HepG2 (cell line): ENCODE results near the gene TRAF3. TPM values are rescaled to one million over a fixed set of nuclear protein-coding genes. Genes with fewer than 3 reads are reported as not detected.

Source experiments
- ATAC-seq: fragments of 200-7000 bp; cut with Tn5 transposase; 3 replicates; pipeline ENCODE4 v1.9.1; 2020; ENCODE audit warnings: mild to moderate bottlenecking, moderate library complexity
- BruUV-seq: library from RNA; stranded (reverse); fragments of 400-500 nt; replicated peaks from 2 replicates; lab custom pipeline; 2021; lab: Mats Ljungman, UMichigan
- CTCF ChIA-PET: fragments of 300-600 bp; formaldehyde crosslinking; extraction: SDS; loops from one replicate; lab custom pipeline; 2021; ENCODE audit warnings: low total read pairs, inconsistent platforms, low intra/inter-chr PET ratio; lab: Yijun Ruan, JAX
- POLR2A ChIA-PET: fragments of 350-600 bp; sonication (Branson Sonifier 250); formaldehyde crosslinking; loops from one replicate; lab custom pipeline; 2020; ENCODE audit warnings: antibody characterized with exemption, inconsistent platforms; lab: Yijun Ruan, JAX
- DNase-seq: peaks from one replicate; pipeline ENCODE4 v3.0.0-alpha.2; 2015; ENCODE audit warnings: low spot score
- FAIRE-seq: peaks from 3 replicates; lab custom pipeline; 2011; peaks lifted over from hg19 to GRCh38; lab: Jason Lieb, UNC
- H2AFZ ChIP-seq: one replicate; pipeline ENCODE4 v1.6.1; 2011; ENCODE audit warnings: low read length, inconsistent platforms
- H3K27ac ChIP-seq: fragments of 300-600 bp; 3 replicates; pipeline ENCODE4 v1.8.0; 2011; ENCODE audit warnings: mixed run types, mild to moderate bottlenecking, mixed read lengths, low read length, inconsistent platforms; ENCODE audit not compliant: insufficient read depth; ENCODE audit errors: extremely low read length
- H3K27me3 ChIP-seq, 2 experiments: fragments of 200-600 bp in 1 of 2; 2 replicates in 1 of 2; 3 replicates in 1 of 2; pipeline versions ENCODE4 v1.6.0 to v1.8.0; 2011; ENCODE audit warnings: low read length in 2 of 2, mild to moderate bottlenecking in 2 of 2, moderate library complexity in 2 of 2, inconsistent platforms in 1 of 2; ENCODE audit not compliant: insufficient read depth in 2 of 2, control insufficient read depth in 1 of 2
- H3K36me3 ChIP-seq, 2 experiments: fragments of 200-600 bp in 1 of 2; replicated peaks in 1 of 2; 2 replicates in 1 of 2; 3 replicates in 1 of 2; pipeline versions ENCODE4 v1.5.1 to v1.8.0; 2011; ENCODE audit warnings: low read length in 2 of 2, inconsistent platforms in 1 of 2; ENCODE audit not compliant: insufficient read depth in 2 of 2, control insufficient read depth in 1 of 2
- H3K4me1 ChIP-seq: 2 replicates; pipeline ENCODE4 v1.5.1; 2012; ENCODE audit warnings: low read length, inconsistent platforms; ENCODE audit not compliant: insufficient read depth
- H3K4me2 ChIP-seq: 2 replicates; pipeline ENCODE4 v1.6.0; 2011; ENCODE audit warnings: low read depth, low read length, inconsistent platforms
- H3K4me3 ChIP-seq, 3 experiments: fragments of 200-600 bp in 1 of 3; sonication (generic), shearing (Covaris generic) in 1 of 3; replicated peaks in 1 of 3; 2 replicates each; pipeline ENCODE4 v1.5.1; 2011 to 2016; ENCODE audit warnings: low read length in 3 of 3, inconsistent platforms in 2 of 3, low read depth in 2 of 3, mild to moderate bottlenecking in 2 of 3, control low read depth in 1 of 3, mixed read lengths in 1 of 3; ENCODE audit not compliant: insufficient read depth in 1 of 3
- H3K79me2 ChIP-seq: one replicate; pipeline ENCODE4 v1.6.1; 2011; ENCODE audit warnings: low read length, inconsistent platforms; ENCODE audit not compliant: insufficient read depth
- H3K9ac ChIP-seq: 2 replicates; pipeline ENCODE4 v1.6.0; 2011; ENCODE audit warnings: mild to moderate bottlenecking, low read depth, low read length, inconsistent platforms; ENCODE audit not compliant: insufficient read depth
- H3K9me3 ChIP-seq: 2 replicates; pipeline ENCODE4 v1.5.1; 2012; ENCODE audit warnings: mild to moderate bottlenecking, low read length
- H4K20me1 ChIP-seq: 2 replicates; pipeline ENCODE4 v1.6.0; 2011; ENCODE audit warnings: inconsistent platforms, mild to moderate bottlenecking, low read length, moderate library complexity; ENCODE audit not compliant: insufficient read depth
- CEBPB ChIP-seq: IDR thresholded peaks from 2 replicates; pipeline ENCODE4 v1.6.1; 2011; ENCODE audit warnings: low read depth, low read length, improper control_type of control experiment, borderline replicate concordance
- CEBPG ChIP-seq: IDR thresholded peaks from 2 replicates; pipeline ENCODE4 v1.6.1; 2016
- CENPT ChIP-seq: sonication (generic); formaldehyde crosslinking; IDR thresholded peaks from 2 replicates; pipeline ENCODE4 v1.8.0; 2022; ENCODE audit warnings: low read depth, mild to moderate bottlenecking, moderate library complexity, missing genetic modification reagents
- FOXA3 ChIP-seq: IDR thresholded peaks from 2 replicates; pipeline ENCODE4 v1.6.1; 2016; ENCODE audit warnings: missing genetic modification reagents, missing compliant biosample characterization
- HNRNPUL1 ChIP-seq: fragments of 200-400 bp; formaldehyde crosslinking; IDR thresholded peaks from 2 replicates; pipeline ENCODE4 v1.6.1; 2017; ENCODE audit warnings: low read depth, mild to moderate bottlenecking, low read length, moderate library complexity
- KLF9 ChIP-seq: IDR thresholded peaks from 2 replicates; pipeline ENCODE4 v1.6.1; 2016; ENCODE audit warnings: low read depth
- MIXL1 ChIP-seq: IDR thresholded peaks from 2 replicates; pipeline ENCODE4 v1.6.1; 2016
- NFE2L1 ChIP-seq: sonication (generic); formaldehyde crosslinking; IDR thresholded peaks from 2 replicates; pipeline ENCODE4 v1.4.0; 2020; ENCODE audit warnings: missing genetic modification reagents, mild to moderate bottlenecking, borderline replicate concordance
- RFX1 ChIP-seq: fragments of 450-650 bp; IDR thresholded peaks from 2 replicates; pipeline ENCODE4 v1.6.1; 2017
- ZBTB20 ChIP-seq: sonication (generic); formaldehyde crosslinking; IDR thresholded peaks from 2 replicates; pipeline ENCODE4 v1.8.1; 2023; ENCODE audit warnings: missing genetic modification reagents, low read depth, mild to moderate bottlenecking, borderline replicate concordance
- ZMYM4 ChIP-seq: sonication (generic); formaldehyde crosslinking; IDR thresholded peaks from 2 replicates; pipeline ENCODE4 v1.8.1; 2023; ENCODE audit warnings: mild to moderate bottlenecking, missing genetic modification reagents
- ZNF432 ChIP-seq: sonication (generic); formaldehyde crosslinking; IDR thresholded peaks from 2 replicates; pipeline ENCODE4 v1.5.0; 2020; ENCODE audit warnings: missing genetic modification reagents, mild to moderate bottlenecking, borderline replicate concordance
- ZNF468 ChIP-seq: sonication (generic); formaldehyde crosslinking; IDR thresholded peaks from 2 replicates; pipeline ENCODE4 v1.8.0; 2022; ENCODE audit warnings: mild to moderate bottlenecking, moderate library complexity, missing genetic modification reagents
- ZNF839 ChIP-seq: sonication (generic); formaldehyde crosslinking; IDR thresholded peaks from 2 replicates; pipeline ENCODE4 v1.4.0; 2020; ENCODE audit warnings: missing genetic modification reagents, mild to moderate bottlenecking, borderline replicate concordance
- WGBS: methylation state at CpG from one replicate; pipeline ENCODE4 v1.1.6; 2017; ENCODE audit warnings: low lambda C conversion rate; 5-methylcytosine and 5-hydroxymethylcytosine counted together
- in situ Hi-C: cut with HindIII; loops from 2 replicates; pipeline ENCODE4 v1.10.0; 2017; ENCODE audit warnings: low pct_unique_long_range_greater_than_20kb; ENCODE audit not compliant: extremely low pct_ligation_motif_present
- intact Hi-C: fragments of 100-400 bp; cut with micrococcal nuclease; formaldehyde crosslinking; loops from one replicate; pipeline ENCODE4 v1.10.0; 2022; ENCODE audit not compliant: unreplicated experiment
- polyA plus RNA-seq, 8 experiments: library from polyadenylated mRNA; depleted of rRNA in 3 of 8; stranded (reverse) in 7 of 8; unstranded in 1 of 8; fragments of >200 nt; fragmentation: Illumina TruSeq in 4 of 8; extraction: Trizol in 4 of 8; gene quantifications; 2 replicates each; pipeline versions ENCODE4 v1.2.1 to v1.2.3, GENCODE V29; 2011 to 2016; ENCODE audit warnings: low read depth in 4 of 8, missing spikeins in 1 of 8, mixed read lengths in 1 of 8; ENCODE audit not compliant: insufficient read depth in 1 of 8
- total RNA-seq, 5 experiments: library from RNA; depleted of rRNA; stranded (reverse); fragments of >200 nt; fragmentation: Illumina TruSeq; extraction: Trizol; gene quantifications; 2 replicates each; pipeline ENCODE4 v1.2.3, GENCODE V29; 2016; ENCODE audit warnings: low read depth in 1 of 5
- TF ChIP-seq, protein P1 (sequence below): sonication (generic); formaldehyde crosslinking; IDR thresholded peaks from 2 replicates; pipeline ENCODE4 v1.4.0; 2020; ENCODE audit warnings: missing genetic modification reagents
- TF ChIP-seq, protein P2 (sequence below), 2 experiments: IDR thresholded peaks; 2 replicates each; pipeline ENCODE4 v1.6.1; 2011 to 2012; ENCODE audit warnings: low read length in 2 of 2, borderline replicate concordance in 1 of 2, low read depth in 1 of 2, mild to moderate bottlenecking in 1 of 2, moderate library complexity in 1 of 2

TRAF3 gene
- total and polyA plus RNA-seq, 2 of the 13 experiments (the other 11 are each of a cell fraction or from before 2014, with no cell fraction given): 6.9 to 12.2 TPM

DNA sequence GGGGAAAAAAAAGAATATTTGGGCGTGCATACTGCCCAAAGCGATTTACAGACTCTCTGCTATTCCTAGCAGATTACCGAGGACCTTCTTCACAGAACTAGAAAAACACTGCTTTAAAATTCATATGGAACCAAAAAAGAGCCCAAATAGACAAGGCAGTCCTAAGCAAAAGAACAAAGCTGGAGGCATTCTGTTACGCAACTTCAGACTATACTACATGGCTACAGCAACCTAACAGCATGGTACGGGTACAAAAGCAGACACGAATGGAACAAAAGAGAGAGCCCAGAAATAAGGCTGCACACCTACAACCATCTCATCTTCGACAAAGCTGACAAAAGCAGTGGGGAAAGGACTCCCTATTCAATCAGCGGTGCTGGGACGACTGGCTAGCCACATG, 56.7 kb downstream of the TRAF3 start:
- in situ Hi-C loops: no loop called here
- BruUV-seq: no TSS peak
- FAIRE-seq: no peak

DNA sequence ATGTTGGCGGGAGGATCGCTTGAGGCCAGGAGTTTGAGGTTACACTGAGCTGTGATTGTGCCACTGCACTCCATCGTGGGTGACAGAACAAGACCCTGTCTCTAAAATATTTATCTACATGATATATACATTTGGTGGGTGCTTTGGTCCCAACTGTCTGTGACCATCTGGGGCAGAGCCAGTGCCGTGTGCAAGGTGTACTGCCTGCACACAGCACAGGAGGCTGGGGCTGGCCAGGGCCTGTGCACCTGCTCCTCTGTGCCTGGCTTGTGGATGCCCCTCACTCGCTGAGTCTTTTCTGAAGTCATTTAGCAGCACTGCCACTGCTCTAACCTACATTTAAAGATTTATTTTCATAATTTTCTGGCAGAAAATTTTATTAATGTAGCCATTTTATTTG, 58.7 kb downstream of the TRAF3 start:
- intact Hi-C loops (no loop called here), in situ Hi-C loops (no loop called here)
- H3K4me3 ChIP-seq: no peak overlapping the region
- ATAC-seq (no peak), DNase-seq (no peak), FAIRE-seq (no peak)
- WGBS: 93% methylated on average over 5 of the region's 5 CpGs
- no peak overlapping the region for H3K27ac ChIP-seq
- ChIA-PET CTCF (no interaction called here), POLR2A (no interaction called here)
- no TSS peak for BruUV-seq
- no peaks in the 10 kb centered on the region for H3K9me3 ChIP-seq
- peaks cover 0 to 7% of the 10 kb centered on the region in 2 experiments; a peak in 1 of 5 replicates for H3K36me3 ChIP-seq
- no peak overlapping the region for H3K9ac ChIP-seq
- H3K79me2 ChIP-seq: no peaks in the 10 kb centered on the region
- no peaks in the 10 kb centered on the region for H4K20me1 ChIP-seq
- H3K27me3 ChIP-seq: no peaks in the 10 kb centered on the region
- 0 out of 2 replicates have a peak, but pooled peaks cover 2% of the 10 kb centered on the region for H3K4me1 ChIP-seq
- H2AFZ ChIP-seq: no peak overlapping the region
- no peak overlapping the region for H3K4me2 ChIP-seq
- no peak for TF ChIP-seq ZNF468
- TF ChIP-seq, protein P1, sequence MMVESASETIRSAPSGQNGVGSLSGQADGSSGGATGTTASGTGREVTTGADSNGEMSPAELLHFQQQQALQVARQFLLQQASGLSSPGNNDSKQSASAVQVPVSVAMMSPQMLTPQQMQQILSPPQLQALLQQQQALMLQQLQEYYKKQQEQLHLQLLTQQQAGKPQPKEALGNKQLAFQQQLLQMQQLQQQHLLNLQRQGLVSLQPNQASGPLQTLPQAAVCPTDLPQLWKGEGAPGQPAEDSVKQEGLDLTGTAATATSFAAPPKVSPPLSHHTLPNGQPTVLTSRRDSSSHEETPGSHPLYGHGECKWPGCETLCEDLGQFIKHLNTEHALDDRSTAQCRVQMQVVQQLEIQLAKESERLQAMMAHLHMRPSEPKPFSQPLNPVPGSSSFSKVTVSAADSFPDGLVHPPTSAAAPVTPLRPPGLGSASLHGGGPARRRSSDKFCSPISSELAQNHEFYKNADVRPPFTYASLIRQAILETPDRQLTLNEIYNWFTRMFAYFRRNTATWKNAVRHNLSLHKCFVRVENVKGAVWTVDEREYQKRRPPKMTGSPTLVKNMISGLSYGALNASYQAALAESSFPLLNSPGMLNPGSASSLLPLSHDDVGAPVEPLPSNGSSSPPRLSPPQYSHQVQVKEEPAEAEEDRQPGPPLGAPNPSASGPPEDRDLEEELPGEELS: no peak
- TF ChIP-seq NFE2L1 (CRISPR knock-in tag): no peak
- TF ChIP-seq ZNF839: no peak
- no peak for TF ChIP-seq MIXL1 (CRISPR knock-in tag)
- no peak for TF ChIP-seq CENPT (CRISPR knock-in tag)
- no peak for TF ChIP-seq ZNF432 (CRISPR knock-in tag)
- TF ChIP-seq FOXA3: no peak
- TF ChIP-seq, protein P2, sequence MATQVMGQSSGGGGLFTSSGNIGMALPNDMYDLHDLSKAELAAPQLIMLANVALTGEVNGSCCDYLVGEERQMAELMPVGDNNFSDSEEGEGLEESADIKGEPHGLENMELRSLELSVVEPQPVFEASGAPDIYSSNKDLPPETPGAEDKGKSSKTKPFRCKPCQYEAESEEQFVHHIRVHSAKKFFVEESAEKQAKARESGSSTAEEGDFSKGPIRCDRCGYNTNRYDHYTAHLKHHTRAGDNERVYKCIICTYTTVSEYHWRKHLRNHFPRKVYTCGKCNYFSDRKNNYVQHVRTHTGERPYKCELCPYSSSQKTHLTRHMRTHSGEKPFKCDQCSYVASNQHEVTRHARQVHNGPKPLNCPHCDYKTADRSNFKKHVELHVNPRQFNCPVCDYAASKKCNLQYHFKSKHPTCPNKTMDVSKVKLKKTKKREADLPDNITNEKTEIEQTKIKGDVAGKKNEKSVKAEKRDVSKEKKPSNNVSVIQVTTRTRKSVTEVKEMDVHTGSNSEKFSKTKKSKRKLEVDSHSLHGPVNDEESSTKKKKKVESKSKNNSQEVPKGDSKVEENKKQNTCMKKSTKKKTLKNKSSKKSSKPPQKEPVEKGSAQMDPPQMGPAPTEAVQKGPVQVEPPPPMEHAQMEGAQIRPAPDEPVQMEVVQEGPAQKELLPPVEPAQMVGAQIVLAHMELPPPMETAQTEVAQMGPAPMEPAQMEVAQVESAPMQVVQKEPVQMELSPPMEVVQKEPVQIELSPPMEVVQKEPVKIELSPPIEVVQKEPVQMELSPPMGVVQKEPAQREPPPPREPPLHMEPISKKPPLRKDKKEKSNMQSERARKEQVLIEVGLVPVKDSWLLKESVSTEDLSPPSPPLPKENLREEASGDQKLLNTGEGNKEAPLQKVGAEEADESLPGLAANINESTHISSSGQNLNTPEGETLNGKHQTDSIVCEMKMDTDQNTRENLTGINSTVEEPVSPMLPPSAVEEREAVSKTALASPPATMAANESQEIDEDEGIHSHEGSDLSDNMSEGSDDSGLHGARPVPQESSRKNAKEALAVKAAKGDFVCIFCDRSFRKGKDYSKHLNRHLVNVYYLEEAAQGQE (IDR thresholded peaks at IDR 0.05; ENCODE audit: borderline replicate concordance in 1 of 2, low read depth in 1 of 2, low read length in 2 of 2): no peak
- TF ChIP-seq ZMYM4 (CRISPR knock-in tag): no peak
- no peak for TF ChIP-seq RFX1
- TF ChIP-seq HNRNPUL1: no peak
- TF ChIP-seq KLF9 (CRISPR knock-in tag): no peak

More for the DNA sequence above, 56.7 kb downstream of the TRAF3 start:
- ATAC-seq (no peak), DNase-seq (no peak)
- Histone ChIP-seq H3K79me2 (no peaks in the 10 kb centered on the region), H3K27ac (no peak overlapping the region), H3K9me3 (no peaks in the 10 kb centered on the region), H3K36me3 (peaks cover 0 to 8% of the 10 kb centered on the region in 2 experiments; a peak in 2 of 5 replicates), H3K9ac (no peak overlapping the region), H3K4me1 (peaks cover 12% of the 10 kb centered on the region; the same call in 1 of the 2 replicates), H3K27me3 (no peaks in the 10 kb centered on the region), H2AFZ (no peak overlapping the region), H4K20me1 (no peaks in the 10 kb centered on the region), H3K4me3 (no peak overlapping the region), H3K4me2 (no peak overlapping the region)
- ChIA-PET POLR2A (no interaction called here), CTCF (no interaction called here)
- intact Hi-C loops: no loop called here
- TF ChIP-seq CEBPG (CRISPR knock-in tag) (0 out of 2 replicates have a peak, but pooled peaks have one; percentile 48), ZBTB20 (CRISPR knock-in tag) (no peak), CEBPB (peak; percentile 73)
- 94% methylated on average over 9 of the region's 9 CpGs for WGBS
